Body of pancreas (tissue), 4 donors: Measurements from ENCODE around the gene GRIFIN. TPM values are rescaled to one million over a fixed set of nuclear protein-coding genes. Genes with fewer than 3 reads are reported as not detected.

ENCODE experiments used
- ATAC-seq: fragments of 150-250 bp; one replicate; pipeline ENCODE4 v1.9.1; 2016
- DNase-seq, 4 donors: peaks; one replicate each; pipeline ENCODE4 v3.0.0-alpha.2; 2019
- H3K27ac ChIP-seq, 4 donors: fragments of 200-600 bp; sonication (generic); 1 replicate in 3 of 4; 2 replicates in 1 of 4; pipeline versions ENCODE4 v1.5.1 to v1.6.1; 2016 to 2019; ENCODE audit warnings: mild to moderate bottlenecking in 1 of 4, mixed read lengths in 1 of 4, moderate library complexity in 1 of 4
- H3K27me3 ChIP-seq, 2 donors: fragments of 200-600 bp; sonication (generic); one replicate each; pipeline ENCODE4 v1.6.0; 2016; ENCODE audit warnings: mild to moderate bottlenecking in 1 of 2
- H3K36me3 ChIP-seq, 2 donors: fragments of 200-600 bp; sonication (generic); replicated peaks in 1 of 2; 2 replicates each; pipeline ENCODE4 v1.5.1; 2016; ENCODE audit warnings: low read depth in 2 of 2; ENCODE audit not compliant: insufficient read depth in 1 of 2
- H3K4me1 ChIP-seq: fragments of 200-600 bp; sonication (generic); one replicate; pipeline ENCODE4 v1.6.0; 2016
- H3K4me3 ChIP-seq, 2 donors: fragments of 200-600 bp; sonication (generic); 1 replicate in 1 of 2; 2 replicates in 1 of 2; pipeline ENCODE4 v1.5.1; 2016 to 2019
- H3K9me3 ChIP-seq, 3 donors: fragments of 200-600 bp; sonication (generic); 1 replicate in 2 of 3; 2 replicates in 1 of 3; pipeline ENCODE4 v1.5.1; 2016
- POLR2A ChIP-seq, 3 donors: fragments of 450-650 bp; IDR thresholded peaks; one replicate each; pipeline ENCODE4 v1.6.1; 2016; ENCODE audit warnings: antibody characterized with exemption in 3 of 3, mild to moderate bottlenecking in 2 of 3
- WGBS, 2 donors: methylation state at CpG; one replicate each; pipeline ENCODE4 v1.1.5; 2017; 5-methylcytosine and 5-hydroxymethylcytosine counted together
- intact Hi-C: fragments of 100-400 bp; cut with DNase I; formaldehyde crosslinking; loops from one replicate; pipeline ENCODE4 v1.15.1; 2023
- total RNA-seq, 2 donors: library from RNA; depleted of rRNA; stranded (reverse); fragments of >200 nt; gene quantifications; one replicate each; pipeline ENCODE4 v1.1.0, GENCODE V29; 2016
- TF ChIP-seq, protein P1 (sequence below), 7 experiments: fragments of 450-650 bp in 4 of 7; fragments of 200-600 bp in 3 of 7; sonication (generic) in 3 of 7; IDR thresholded peaks; one replicate each; pipeline ENCODE4 v1.5.1; 2016 to 2019; ENCODE audit warnings: antibody characterized with exemption in 7 of 7

GRIFIN gene
- total RNA-seq, 2 donors from 2014 or later = not detected

DNA sequence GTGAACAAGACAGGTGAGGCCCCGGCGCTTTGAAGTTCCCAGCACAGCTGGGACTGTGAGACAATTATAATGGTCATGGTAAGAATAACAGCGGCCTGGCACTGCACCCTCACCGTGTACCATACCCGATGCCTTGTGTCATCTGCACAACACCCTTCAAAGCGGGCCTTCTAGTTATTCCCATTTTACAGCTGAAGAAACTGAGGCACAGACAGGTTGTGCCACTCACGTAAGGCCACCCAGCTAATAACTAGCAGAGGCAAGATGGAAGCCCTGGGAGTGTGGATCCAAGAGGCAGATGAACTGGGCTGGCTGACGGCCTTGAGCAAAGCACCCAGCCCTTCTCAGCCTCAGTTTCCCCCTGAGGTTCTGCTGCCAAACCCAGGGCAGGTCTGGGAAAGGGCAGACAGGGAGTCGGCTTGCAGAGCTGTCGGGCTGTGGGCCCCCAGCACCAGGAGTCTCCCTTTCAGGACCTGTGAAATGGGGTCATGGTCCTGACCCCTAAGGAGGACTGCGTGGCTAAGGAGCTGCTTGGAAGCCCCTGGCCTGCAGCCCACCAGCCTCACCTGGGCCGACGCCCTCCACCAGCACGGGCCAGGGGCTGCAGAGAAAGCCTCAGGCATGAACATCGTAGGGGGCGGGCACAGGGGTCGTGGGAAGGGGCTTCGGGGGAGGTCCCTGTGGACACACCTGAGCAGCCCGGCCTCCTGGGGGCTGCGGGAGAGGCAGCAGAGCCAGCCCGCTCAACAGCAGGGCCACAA lies 28.1 kb upstream of the GRIFIN start:
- Histone ChIP-seq H3K9me3 (no peaks in the 10 kb centered on the region), H3K36me3 (no peaks in the 10 kb centered on the region), H3K27ac (no peak overlapping the region), H3K27me3 (peaks cover 0 to 7% of the 10 kb centered on the region in 2 donors), H3K4me1 (peaks cover 2% of the 10 kb centered on the region), H3K4me3 (no peak overlapping the region)
- no peak for DNase-seq
- ATAC-seq = no peak
- TF ChIP-seq POLR2A (IDR thresholded peaks at IDR 0.05) = no peak
- TF ChIP-seq, protein P1, sequence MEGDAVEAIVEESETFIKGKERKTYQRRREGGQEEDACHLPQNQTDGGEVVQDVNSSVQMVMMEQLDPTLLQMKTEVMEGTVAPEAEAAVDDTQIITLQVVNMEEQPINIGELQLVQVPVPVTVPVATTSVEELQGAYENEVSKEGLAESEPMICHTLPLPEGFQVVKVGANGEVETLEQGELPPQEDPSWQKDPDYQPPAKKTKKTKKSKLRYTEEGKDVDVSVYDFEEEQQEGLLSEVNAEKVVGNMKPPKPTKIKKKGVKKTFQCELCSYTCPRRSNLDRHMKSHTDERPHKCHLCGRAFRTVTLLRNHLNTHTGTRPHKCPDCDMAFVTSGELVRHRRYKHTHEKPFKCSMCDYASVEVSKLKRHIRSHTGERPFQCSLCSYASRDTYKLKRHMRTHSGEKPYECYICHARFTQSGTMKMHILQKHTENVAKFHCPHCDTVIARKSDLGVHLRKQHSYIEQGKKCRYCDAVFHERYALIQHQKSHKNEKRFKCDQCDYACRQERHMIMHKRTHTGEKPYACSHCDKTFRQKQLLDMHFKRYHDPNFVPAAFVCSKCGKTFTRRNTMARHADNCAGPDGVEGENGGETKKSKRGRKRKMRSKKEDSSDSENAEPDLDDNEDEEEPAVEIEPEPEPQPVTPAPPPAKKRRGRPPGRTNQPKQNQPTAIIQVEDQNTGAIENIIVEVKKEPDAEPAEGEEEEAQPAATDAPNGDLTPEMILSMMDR (IDR thresholded peaks at IDR 0.05) = no peak
- 75 to 84% methylated on average over 8 to 21 of the region's 21 CpGs for WGBS, 2 donors
- intact Hi-C loops = no loop called here

DNA sequence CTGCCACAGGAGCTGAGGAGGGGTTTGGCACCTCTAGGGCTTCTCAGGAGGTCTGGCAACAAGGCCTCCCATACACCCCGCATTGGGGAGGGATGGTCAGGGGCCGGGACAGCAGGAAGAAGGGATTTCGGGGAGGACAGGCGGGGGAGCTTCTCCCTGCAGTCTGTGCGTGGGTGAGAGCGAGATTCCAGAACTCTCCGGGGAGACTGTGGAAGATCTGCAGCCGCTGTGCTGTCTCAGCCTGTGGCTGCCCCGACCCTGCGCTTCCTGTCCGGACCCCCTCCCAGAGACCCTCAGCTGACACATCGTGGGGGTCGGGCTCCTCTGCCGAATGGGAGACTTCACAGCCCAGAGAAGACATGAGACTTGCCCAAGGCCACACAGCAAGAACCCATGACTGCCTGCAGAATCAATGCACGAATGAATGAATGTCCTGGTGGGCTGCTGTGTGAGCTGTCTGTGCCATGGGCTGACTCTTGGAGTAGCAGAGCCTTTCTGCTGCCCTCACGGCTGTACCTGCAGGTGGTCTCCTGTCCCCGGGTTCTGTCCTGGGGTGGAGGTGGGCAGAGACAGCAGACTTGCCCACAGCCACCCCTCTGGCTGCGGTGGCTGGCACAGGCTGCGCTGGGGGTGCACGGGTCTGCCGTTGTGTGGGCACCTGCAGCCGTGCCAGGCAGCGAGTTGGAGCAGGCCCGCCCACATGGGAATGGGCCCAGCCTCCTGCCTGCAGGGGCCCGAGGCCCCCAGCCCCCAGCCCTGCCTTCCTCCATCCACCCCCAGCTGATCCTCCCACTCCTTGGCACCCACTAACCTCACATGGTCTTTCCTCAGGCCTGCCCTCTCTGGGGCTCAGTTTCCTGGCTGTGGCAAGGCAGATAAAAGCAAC lies 27.1 kb upstream of the GRIFIN start:
- Histone ChIP-seq H3K27me3 (peaks cover 0 to 8% of the 10 kb centered on the region in 2 donors), H3K4me3 (no peak overlapping the region), H3K9me3 (no peaks in the 10 kb centered on the region), H3K4me1 (no peaks in the 10 kb centered on the region), H3K36me3 (no peaks in the 10 kb centered on the region), H3K27ac (no peak overlapping the region)
- no peak for DNase-seq
- no peak for ATAC-seq
- intact Hi-C loops = no loop called here
- 71 to 75% methylated on average over 7 to 25 of the region's 25 CpGs for WGBS, 2 donors
- TF ChIP-seq POLR2A (IDR thresholded peaks at IDR 0.05) = no peak
- TF ChIP-seq, protein P1 (IDR thresholded peaks at IDR 0.05) = no peak

DNA sequence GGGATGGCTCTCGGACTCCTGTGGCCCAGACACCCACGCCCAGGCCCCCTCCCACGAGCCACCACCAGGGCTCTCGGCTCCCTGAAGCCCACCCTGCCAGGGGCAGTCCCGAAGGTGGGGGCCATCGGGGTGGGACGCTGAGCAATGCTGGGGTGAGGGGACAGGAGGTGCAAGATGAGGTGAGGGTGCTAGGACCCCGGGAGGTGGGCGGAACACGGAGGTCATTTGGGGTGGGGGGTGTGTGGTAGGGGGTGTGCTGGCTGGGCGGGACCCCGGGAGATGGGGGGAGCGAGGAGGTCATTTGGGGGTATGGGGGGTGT lies 26.4 kb upstream of the GRIFIN start:
- WGBS, 2 donors = 67 to 74% methylated on average over 5 to 13 of the region's 13 CpGs
- no peaks in the 10 kb centered on the region for H3K4me1 ChIP-seq
- no peak overlapping the region for H3K4me3 ChIP-seq
- DNase-seq = no peak
- no peaks in the 10 kb centered on the region for H3K9me3 ChIP-seq
- no peak for ATAC-seq
- no peak overlapping the region for H3K27ac ChIP-seq
- peaks cover 0 to 15% of the 10 kb centered on the region in 2 donors for H3K27me3 ChIP-seq
- intact Hi-C loops = no loop called here
- TF ChIP-seq, protein P1 (IDR thresholded peaks at IDR 0.05) = no peak
- no peak for TF ChIP-seq POLR2A (IDR thresholded peaks at IDR 0.05)
- no peaks in the 10 kb centered on the region for H3K36me3 ChIP-seq

DNA sequence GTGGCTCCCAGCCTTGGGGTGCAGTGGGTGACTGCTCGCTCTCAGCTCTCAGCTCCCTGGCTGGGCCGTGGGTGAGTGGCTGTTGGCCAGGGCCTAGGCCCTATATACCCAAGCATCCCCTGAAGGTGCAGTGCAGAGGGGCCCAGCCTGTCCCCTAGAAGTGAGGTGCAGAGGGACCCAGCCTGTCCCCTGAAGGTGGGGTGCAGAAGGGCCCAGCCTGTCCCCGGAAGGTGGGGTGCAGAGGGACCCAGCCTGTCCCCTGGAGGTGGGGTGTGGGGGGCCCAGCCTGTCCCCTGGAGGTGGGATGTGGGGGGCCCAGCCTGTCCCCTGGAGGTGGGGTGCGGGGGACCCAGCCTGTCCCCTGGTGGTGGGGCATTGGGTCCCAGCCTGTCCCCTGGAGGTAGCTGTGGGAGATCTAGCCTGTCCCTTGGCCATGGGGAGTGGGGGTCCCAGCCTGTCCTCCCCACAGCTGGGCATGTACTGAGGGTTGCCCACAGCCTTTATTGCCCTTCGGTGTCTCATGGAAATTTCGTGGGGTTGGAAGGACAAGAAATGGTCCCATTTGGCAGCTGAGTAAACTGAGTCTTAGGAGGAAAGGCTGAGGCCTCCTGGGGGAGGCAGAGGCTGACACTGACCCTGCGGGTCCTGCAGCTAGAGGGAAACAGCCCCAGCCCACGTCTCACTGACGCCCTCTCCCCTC lies 25.9 kb upstream of the GRIFIN start:
- H3K27ac ChIP-seq = no peak overlapping the region
- 77 to 84% methylated on average over 3 to 9 of the region's 9 CpGs for WGBS, 2 donors
- intact Hi-C loops = no loop called here
- ATAC-seq (no peak), DNase-seq (no peak)
- TF ChIP-seq, protein P1 (IDR thresholded peaks at IDR 0.05) = no peak
- TF ChIP-seq POLR2A (IDR thresholded peaks at IDR 0.05) = no peak
- no peak overlapping the region for H3K4me3 ChIP-seq
- H3K4me1 ChIP-seq = no peaks in the 10 kb centered on the region
- H3K36me3 ChIP-seq = no peaks in the 10 kb centered on the region
- peaks cover 0 to 17% of the 10 kb centered on the region in 2 donors for H3K27me3 ChIP-seq
- no peaks in the 10 kb centered on the region for H3K9me3 ChIP-seq
